Gastrocnemius medialis (tissue), 4 donors: ENCODE data around the gene NDUFAF2. TPM values are rescaled to one million over a fixed set of nuclear protein-coding genes. Genes with fewer than 3 reads are reported as not detected.

Experiments
- ATAC-seq, 2 donors: fragments of 150-250 bp; one replicate each; pipeline ENCODE4 v1.9.1; 2016
- DNase-seq, 2 donors: peaks; one replicate each; pipeline ENCODE4 v3.0.0-alpha.2; 2019
- H3K27ac ChIP-seq, 4 donors: fragments of 200-600 bp; sonication (generic); 1 replicate in 1 of 4; 2 replicates in 3 of 4; pipeline ENCODE4 v1.5.1; 2016 to 2018; ENCODE audit warnings: mild to moderate bottlenecking in 2 of 4, moderate library complexity in 1 of 4
- H3K27me3 ChIP-seq, 3 donors: fragments of 200-600 bp; sonication (generic) in 2 of 3; 1 replicate in 1 of 3; 2 replicates in 2 of 3; pipeline versions ENCODE4 v1.5.1 to v1.6.0; 2016 to 2019; ENCODE audit warnings: mild to moderate bottlenecking in 1 of 3, moderate library complexity in 1 of 3
- H3K36me3 ChIP-seq, 2 donors: fragments of 200-600 bp; sonication (generic) in 1 of 2; one replicate each; pipeline ENCODE4 v1.5.1; 2017 to 2018
- H3K4me1 ChIP-seq, 2 donors: fragments of 200-600 bp; sonication (generic) in 1 of 2; one replicate each; pipeline ENCODE4 v1.5.1; 2016 to 2017; ENCODE audit warnings: mild to moderate bottlenecking in 2 of 2
- H3K4me3 ChIP-seq, 4 donors: fragments of 200-600 bp; sonication (generic) in 3 of 4; 1 replicate in 1 of 4; 2 replicates in 3 of 4; pipeline ENCODE4 v1.5.1; 2016 to 2019; ENCODE audit warnings: mild to moderate bottlenecking in 2 of 4
- H3K9me3 ChIP-seq, 3 donors: fragments of 200-600 bp; sonication (generic) in 2 of 3; 1 replicate in 1 of 3; 2 replicates in 2 of 3; pipeline ENCODE4 v1.5.1; 2016 to 2019
- CTCF ChIP-seq, 5 experiments: fragments of 450-650 bp in 3 of 5; fragments of 200-600 bp in 2 of 5; sonication (generic) in 2 of 5; IDR thresholded peaks in 4 of 5; conservative IDR thresholded peaks in 1 of 5; 1 replicate in 4 of 5; 2 replicates in 1 of 5; pipeline ENCODE4 v1.5.1; 2016 to 2019; ENCODE audit warnings: antibody characterized with exemption in 5 of 5, mild to moderate bottlenecking in 3 of 5, moderate library complexity in 3 of 5
- POLR2A ChIP-seq, 2 donors: fragments of 450-650 bp; IDR thresholded peaks; one replicate each; pipeline ENCODE4 v1.6.1; 2017; ENCODE audit warnings: antibody characterized with exemption in 2 of 2, mild to moderate bottlenecking in 2 of 2, moderate library complexity in 2 of 2
- in situ Hi-C, 4 donors: fragments of 200-750 bp; cut with MboI; loops; one replicate each; pipeline versions ENCODE4 v1.15.0 to v1.8.0; 2017; ENCODE audit warnings: low sequenced_read_pairs in 4 of 4
- intact Hi-C: fragments of 100-400 bp; cut with DNase I; formaldehyde crosslinking; loops from one replicate; pipeline ENCODE4 v1.15.1; 2023; ENCODE audit warnings: low total_unique reads
- total RNA-seq, 4 donors: library from RNA; depleted of rRNA; stranded (reverse); fragments of >200 nt; gene quantifications; one replicate each; pipeline versions ENCODE4 v1.1.0 to v1.2.3, GENCODE V29; 2016

Gene NDUFAF2
- total RNA-seq, 4 donors from 2014 or later: 25.8 to 54.3 (median 51.2) TPM

GRCh38 chr5:61123145-61123544, 178.1 kb downstream of the NDUFAF2 start:
- H3K9me3 ChIP-seq: no peaks in the 10 kb centered on the region
- no peak for TF ChIP-seq CTCF (IDR thresholded peaks at IDR 0.05 in 4 of 5, conservative IDR thresholded peaks at IDR 0.05 in 1 of 5)
- TF ChIP-seq POLR2A (IDR thresholded peaks at IDR 0.05): no peak
- no peak overlapping the region for H3K27ac ChIP-seq
- intact Hi-C loops (no loop called here), in situ Hi-C loops (no loop called here)
- no peaks in the 10 kb centered on the region for H3K4me1 ChIP-seq
- no peaks in the 10 kb centered on the region for H3K27me3 ChIP-seq
- H3K4me3 ChIP-seq: no peak overlapping the region
- no peak for DNase-seq
- no peak for ATAC-seq
- H3K36me3 ChIP-seq: no peaks in the 10 kb centered on the region

GRCh38 chr5:61130289-61130688, 185.3 kb downstream of the NDUFAF2 start:
- H3K27ac ChIP-seq: no peak overlapping the region
- TF ChIP-seq CTCF (IDR thresholded peaks at IDR 0.05 in 4 of 5, conservative IDR thresholded peaks at IDR 0.05 in 1 of 5): no peak
- TF ChIP-seq POLR2A (IDR thresholded peaks at IDR 0.05): no peak
- no peak for DNase-seq
- no peaks in the 10 kb centered on the region for H3K4me1 ChIP-seq
- H3K27me3 ChIP-seq: no peaks in the 10 kb centered on the region
- in situ Hi-C loops: no loop called here
- no peak for ATAC-seq
- no peaks in the 10 kb centered on the region for H3K36me3 ChIP-seq
- H3K4me3 ChIP-seq: no peak overlapping the region
- intact Hi-C loops: no loop called here
- no peaks in the 10 kb centered on the region for H3K9me3 ChIP-seq

GRCh38 chr5:61132559-61132958, 187.6 kb downstream of the NDUFAF2 start:
- no peak for ATAC-seq
- TF ChIP-seq POLR2A (IDR thresholded peaks at IDR 0.05) (no peak), CTCF (IDR thresholded peaks at IDR 0.05 in 4 of 5, conservative IDR thresholded peaks at IDR 0.05 in 1 of 5) (no peak)
- H3K4me1 ChIP-seq: no peaks in the 10 kb centered on the region
- H3K4me3 ChIP-seq: no peak overlapping the region
- H3K27me3 ChIP-seq: no peaks in the 10 kb centered on the region
- no peak overlapping the region for H3K27ac ChIP-seq
- in situ Hi-C loops (no loop called here), intact Hi-C loops (no loop called here)
- no peaks in the 10 kb centered on the region for H3K36me3 ChIP-seq
- no peaks in the 10 kb centered on the region for H3K9me3 ChIP-seq
- no peak for DNase-seq

GRCh38 chr5:61137835-61138234, 192.8 kb downstream of the NDUFAF2 start:
- no peak for ATAC-seq
- intact Hi-C loops: no loop called here

More at GRCh38 chr5:61137835-61138234, 192.8 kb downstream of the NDUFAF2 start:
- Histone ChIP-seq H3K9me3 (no peaks in the 10 kb centered on the region), H3K27me3 (no peaks in the 10 kb centered on the region), H3K27ac (no peak overlapping the region), H3K36me3 (no peaks in the 10 kb centered on the region), H3K4me3 (no peak overlapping the region), H3K4me1 (no peaks in the 10 kb centered on the region)
- in situ Hi-C loops: no loop called here
- TF ChIP-seq CTCF (IDR thresholded peaks at IDR 0.05 in 4 of 5, conservative IDR thresholded peaks at IDR 0.05 in 1 of 5) (no peak), POLR2A (IDR thresholded peaks at IDR 0.05) (no peak)
- no peak for DNase-seq
